DND-41 (cell line): ENCODE measurements around the gene CPEB1.

Experiments
- ATAC-seq: fragments of 200-7000 bp; cut with Tn5 transposase; 3 replicates; pipeline ENCODE4 v1.9.1; 2021; ENCODE audit warnings: low read depth; ENCODE audit not compliant: insufficient read depth
- DNase-seq: peaks from one replicate; pipeline ENCODE4 v3.0.0-alpha.2; 2020
- H2AFZ ChIP-seq: 2 replicates; pipeline ENCODE4 v1.6.0; 2012; ENCODE audit warnings: low read depth, low read length
- H3K27ac ChIP-seq: 2 replicates; pipeline ENCODE4 v1.5.1; 2012; ENCODE audit warnings: low read length, inconsistent platforms
- H3K27me3 ChIP-seq: fragments of 200-600 bp; sonication (generic); 2 replicates; pipeline ENCODE4 v1.6.0; 2012; ENCODE audit warnings: low read length, mild to moderate bottlenecking, inconsistent platforms; ENCODE audit not compliant: insufficient read depth, poor library complexity
- H3K36me3 ChIP-seq: 2 replicates; pipeline ENCODE4 v1.5.1; 2012; ENCODE audit warnings: low read length, inconsistent platforms; ENCODE audit not compliant: insufficient read depth
- H3K4me1 ChIP-seq: 2 replicates; pipeline ENCODE4 v1.5.1; 2012; ENCODE audit warnings: mild to moderate bottlenecking, low read length; ENCODE audit not compliant: insufficient read depth
- H3K4me2 ChIP-seq: 2 replicates; pipeline ENCODE4 v1.6.0; 2012; ENCODE audit warnings: mild to moderate bottlenecking, moderate library complexity, low read length, inconsistent platforms; ENCODE audit not compliant: insufficient read depth
- H3K4me3 ChIP-seq, 2 experiments: fragments of 200-600 bp in 1 of 2; shearing (Covaris generic) in 1 of 2; 2 replicates each; pipeline ENCODE4 v1.5.1; 2012 to 2016; ENCODE audit warnings: inconsistent platforms in 2 of 2, low read length in 2 of 2, mild to moderate bottlenecking in 2 of 2, low read depth in 1 of 2, moderate library complexity in 1 of 2
- H3K79me2 ChIP-seq: 2 replicates; pipeline ENCODE4 v1.6.0; 2012; ENCODE audit warnings: low read length, inconsistent platforms; ENCODE audit not compliant: insufficient read depth
- H3K9ac ChIP-seq: 2 replicates; pipeline ENCODE4 v1.6.0; 2012; ENCODE audit warnings: low read depth, mild to moderate bottlenecking, inconsistent platforms, low read length, moderate library complexity
- H3K9me3 ChIP-seq: 2 replicates; pipeline ENCODE4 v1.5.1; 2012; ENCODE audit warnings: low read length, moderate library complexity, mild to moderate bottlenecking, inconsistent platforms; ENCODE audit not compliant: insufficient read depth, severe bottlenecking
- H4K20me1 ChIP-seq: 2 replicates; pipeline ENCODE4 v1.6.0; 2012; ENCODE audit warnings: low read length; ENCODE audit not compliant: insufficient read depth
- CTCF ChIP-seq: IDR thresholded peaks from 2 replicates; pipeline ENCODE4 v1.5.1; 2012; ENCODE audit warnings: borderline replicate concordance, low read length, moderate library complexity, mild to moderate bottlenecking; ENCODE audit not compliant: poor library complexity, severe bottlenecking; ENCODE audit errors: extremely low read depth
- EZH2 ChIP-seq: IDR thresholded peaks from 3 replicates; pipeline ENCODE4 v1.6.1; 2012; ENCODE audit warnings: borderline replicate concordance, low read depth, mild to moderate bottlenecking, moderate library complexity, low read length, inconsistent platforms; ENCODE audit not compliant: severe bottlenecking

The CPEB1 gene

DNA sequence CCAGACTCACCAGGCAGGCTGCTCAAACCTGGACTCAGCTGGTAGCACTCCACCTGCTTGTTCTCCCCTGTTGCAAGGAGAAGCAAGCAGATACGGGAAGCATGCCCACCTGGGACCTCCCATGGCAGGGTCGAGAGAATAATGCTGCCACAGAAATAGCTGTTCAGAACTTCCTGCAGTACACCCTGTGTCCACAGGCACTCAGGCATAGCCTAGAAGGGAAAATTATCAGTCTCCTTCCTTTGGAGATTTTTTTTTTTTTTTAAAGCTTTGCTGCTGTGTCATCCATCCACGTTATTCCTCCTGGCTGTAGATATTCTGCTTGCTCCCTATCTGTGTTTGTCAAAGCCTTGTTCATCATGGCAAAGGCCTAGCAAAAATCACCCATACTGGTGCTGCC lies 74.2 kb downstream of the CPEB1 start:
- no peak overlapping the region for H3K27ac ChIP-seq
- no peak overlapping the region for H3K9ac ChIP-seq
- H2AFZ ChIP-seq: no peak overlapping the region
- TF ChIP-seq CTCF: no peak
- TF ChIP-seq EZH2: no peak
- no peaks in the 10 kb centered on the region for H3K36me3 ChIP-seq
- no peak overlapping the region for H3K4me3 ChIP-seq
- no peak overlapping the region for H3K4me2 ChIP-seq
- H4K20me1 ChIP-seq: no peaks in the 10 kb centered on the region
- H3K4me1 ChIP-seq: no peaks in the 10 kb centered on the region
- H3K79me2 ChIP-seq: no peaks in the 10 kb centered on the region
- no peak for ATAC-seq
- no peak for DNase-seq
- no peaks in the 10 kb centered on the region for H3K9me3 ChIP-seq
- H3K27me3 ChIP-seq: peaks cover 11% of the 10 kb centered on the region

GRCh38 chr15:82572311-82572710 lies 74.9 kb downstream of the CPEB1 start:
- H3K36me3 ChIP-seq: no peaks in the 10 kb centered on the region
- no peak overlapping the region for H3K27ac ChIP-seq
- DNase-seq (no peak), ATAC-seq (no peak)
- no peaks in the 10 kb centered on the region for H3K9me3 ChIP-seq
- H3K4me3 ChIP-seq: no peak overlapping the region
- no peaks in the 10 kb centered on the region for H4K20me1 ChIP-seq
- H3K79me2 ChIP-seq: no peaks in the 10 kb centered on the region
- no peak overlapping the region for H3K9ac ChIP-seq
- no peak overlapping the region for H3K4me2 ChIP-seq
- no peak overlapping the region for H2AFZ ChIP-seq
- no peak for TF ChIP-seq CTCF
- no peak for TF ChIP-seq EZH2
- H3K27me3 ChIP-seq: peaks cover 11% of the 10 kb centered on the region
- H3K4me1 ChIP-seq: no peaks in the 10 kb centered on the region

GRCh38 chr15:82571722-82572222 lies 75.4 kb downstream of the CPEB1 start:
- Histone ChIP-seq H4K20me1 (no peaks in the 10 kb centered on the region), H2AFZ (no peak overlapping the region), H3K79me2 (no peaks in the 10 kb centered on the region), H3K9me3 (no peaks in the 10 kb centered on the region), H3K4me2 (no peak overlapping the region), H3K4me3 (no peak overlapping the region), H3K36me3 (no peaks in the 10 kb centered on the region), H3K9ac (no peak overlapping the region), H3K27me3 (peaks cover 11% of the 10 kb centered on the region), H3K27ac (no peak overlapping the region), H3K4me1 (no peaks in the 10 kb centered on the region)
- DNase-seq (no peak), ATAC-seq (no peak)
- TF ChIP-seq CTCF: no peak
- no peak for TF ChIP-seq EZH2
